MCF 10A (cell line): ENCODE data around the gene GORASP1. TPM values are rescaled to one million over a fixed set of nuclear protein-coding genes. Genes with fewer than 3 reads are reported as not detected.

Experiments used
- BruUV-seq: library from RNA; stranded (reverse); fragments of 400-500 nt; replicated peaks from 2 replicates; lab custom pipeline; 2021; lab: Mats Ljungman, UMichigan
- CTCF ChIA-PET: fragments of 300-600 bp; sonication (Branson Sonifier 250); formaldehyde crosslinking; extraction: SDS; loops from one replicate; lab custom pipeline; 2021; ENCODE audit warnings: antibody characterized with exemption, inconsistent platforms; lab: Yijun Ruan, JAX
- POLR2A ChIA-PET: fragments of 300-600, 350-650 bp; sonication (Branson Sonifier 250); formaldehyde crosslinking; extraction: SDS; loops from one replicate; lab custom pipeline; 2020; ENCODE audit warnings: antibody characterized with exemption, inconsistent platforms; lab: Yijun Ruan, JAX
- DNase-seq: peaks from one replicate; pipeline ENCODE4 v3.0.0-alpha.2; 2018; ENCODE audit not compliant: unreplicated experiment
- H3K27ac Mint-ChIP-seq: one replicate; pipeline ENCODE4 v1.8.0; 2022; ENCODE audit warnings: mild to moderate bottlenecking, low read depth, mixed read lengths; ENCODE audit not compliant: unreplicated experiment
- H3K27me3 Mint-ChIP-seq: one replicate; pipeline ENCODE4 v1.8.0; 2022; ENCODE audit warnings: mixed read lengths; ENCODE audit not compliant: insufficient read depth, unreplicated experiment
- H3K36me3 Mint-ChIP-seq: one replicate; pipeline ENCODE4 v1.8.0; 2022; ENCODE audit warnings: mild to moderate bottlenecking, moderate library complexity, mixed read lengths; ENCODE audit not compliant: insufficient read depth, unreplicated experiment
- H3K4me1 Mint-ChIP-seq: one replicate; pipeline ENCODE4 v1.8.0; 2022; ENCODE audit warnings: mixed read lengths; ENCODE audit not compliant: insufficient read depth, unreplicated experiment
- H3K4me3 Mint-ChIP-seq: one replicate; pipeline ENCODE4 v1.8.0; 2022; ENCODE audit warnings: mild to moderate bottlenecking, moderate library complexity, mixed read lengths; ENCODE audit not compliant: unreplicated experiment
- H3K9me3 Mint-ChIP-seq: one replicate; pipeline ENCODE4 v1.8.0; 2022; ENCODE audit warnings: mixed read lengths; ENCODE audit not compliant: unreplicated experiment
- CTCF ChIP-seq: fragments of 200-600 bp; IDR thresholded peaks from one replicate; pipeline ENCODE4 v1.8.0; 2022; ENCODE audit warnings: antibody characterized with exemption, mild to moderate bottlenecking; ENCODE audit not compliant: unreplicated experiment
- intact Hi-C: fragments of 100-400 bp; cut with micrococcal nuclease; formaldehyde crosslinking; loops from 2 replicates; pipeline ENCODE4 v1.14.1; 2022
- total RNA-seq: library from RNA; stranded (reverse); gene quantifications from 2 replicates; pipeline ENCODE4 v1.2.3, GENCODE V29; 2022

The GORASP1 gene
- total RNA-seq, 1 experiment from 2014 or later, result 34.4 TPM

GRCh38 chr3:39094851-39095677 is 12.4 kb downstream of the GORASP1 start:
- Mint-ChIP-seq H3K36me3 (peaks cover 89% of the 10 kb centered on the region), H3K4me3 (no peak overlapping the region), H3K27ac (no peak overlapping the region), H3K9me3 (no peaks in the 10 kb centered on the region), H3K27me3 (no peaks in the 10 kb centered on the region), H3K4me1 (no peaks in the 10 kb centered on the region)
- POLR2A ChIA-PET, result no interaction called here
- BruUV-seq, result no TSS peak
- DNase-seq, result no peak
- intact Hi-C loops, result no loop called here
- CTCF ChIA-PET, result interaction anchor here (0.6 to 3.7 kb wide), 7 partner anchors 14 to 196 kb away, joined by 3 to 17 read pairs (median 3); no protein-coding TSS in a partner anchor
- no peak for TF ChIP-seq CTCF

- POLR2A ChIA-PET, result interaction anchor here (1.0 to 1.2 kb wide), 2 partner anchors 17 to 32 kb away, joined by 3 read pairs; partner anchors contain the start of genes GORASP1 and TTC21A
- no peak overlapping the region for H3K27ac Mint-ChIP-seq
- H3K4me1 Mint-ChIP-seq, result no peaks in the 10 kb centered on the region
- CTCF ChIA-PET, result interaction anchor here (0.7 kb wide), 1 partner anchor 9 kb away, joined by 3 read pairs; no protein-coding TSS in a partner anchor
- peaks cover 87% of the 10 kb centered on the region for H3K36me3 Mint-ChIP-seq
- TF ChIP-seq CTCF, result no peak
- no TSS peak for BruUV-seq
- DNase-seq, result no peak
- intact Hi-C loops, result no loop called here
- no peak overlapping the region for H3K4me3 Mint-ChIP-seq
- H3K27me3 Mint-ChIP-seq, result no peaks in the 10 kb centered on the region
- no peaks in the 10 kb centered on the region for H3K9me3 Mint-ChIP-seq
Measured at GRCh38 chr3:39090922-39091321, 16.5 kb downstream of the GORASP1 start.

GRCh38 chr3:39088889-39089288 is 18.5 kb downstream of the GORASP1 start:
- Mint-ChIP-seq H3K4me1 (no peaks in the 10 kb centered on the region), H3K9me3 (no peaks in the 10 kb centered on the region), H3K27me3 (no peaks in the 10 kb centered on the region), H3K4me3 (no peak overlapping the region), H3K27ac (no peak overlapping the region), H3K36me3 (peaks cover 86% of the 10 kb centered on the region)
- intact Hi-C loops, result no loop called here
- no peak for TF ChIP-seq CTCF
- ChIA-PET POLR2A (interaction anchor here (0.6 to 0.8 kb wide), 2 partner anchors 84 to 862 kb away, joined by 3 read pairs; no protein-coding TSS in a partner anchor), CTCF (interaction anchor here (0.7 to 1.4 kb wide), 4 partner anchors 12 to 52 kb away, joined by 3 to 4 read pairs (median 4); no protein-coding TSS in a partner anchor)
- no peak for DNase-seq
- BruUV-seq, result no TSS peak

GRCh38 chr3:39088456-39088855 is 19.0 kb downstream of the GORASP1 start:
- POLR2A ChIA-PET, result interaction anchor here (0.6 to 0.8 kb wide), 2 partner anchors 84 to 861 kb away, joined by 3 read pairs; no protein-coding TSS in a partner anchor
- BruUV-seq, result no TSS peak
- TF ChIP-seq CTCF, result no peak
- H3K27me3 Mint-ChIP-seq, result no peaks in the 10 kb centered on the region
- intact Hi-C loops, result no loop called here
- H3K36me3 Mint-ChIP-seq, result peaks cover 82% of the 10 kb centered on the region
- H3K4me1 Mint-ChIP-seq, result no peaks in the 10 kb centered on the region
- no peak overlapping the region for H3K4me3 Mint-ChIP-seq
- CTCF ChIA-PET, result interaction anchor here (0.7 to 1.4 kb wide), 2 partner anchors 20 to 52 kb away, joined by 3 to 4 read pairs; no protein-coding TSS in a partner anchor
- no peaks in the 10 kb centered on the region for H3K9me3 Mint-ChIP-seq
- no peak for DNase-seq
- H3K27ac Mint-ChIP-seq, result no peak overlapping the region
